ENCODE results near the gene SLC25A10. TPM values are rescaled to one million over a fixed set of nuclear protein-coding genes. Genes with fewer than 3 reads are reported as not detected.

Gene SLC25A10
- total and polyA plus RNA-seq, 2 of the 4 experiments (the other 2 are of a cell fraction), result 14.9 to 19.0 TPM

DNA sequence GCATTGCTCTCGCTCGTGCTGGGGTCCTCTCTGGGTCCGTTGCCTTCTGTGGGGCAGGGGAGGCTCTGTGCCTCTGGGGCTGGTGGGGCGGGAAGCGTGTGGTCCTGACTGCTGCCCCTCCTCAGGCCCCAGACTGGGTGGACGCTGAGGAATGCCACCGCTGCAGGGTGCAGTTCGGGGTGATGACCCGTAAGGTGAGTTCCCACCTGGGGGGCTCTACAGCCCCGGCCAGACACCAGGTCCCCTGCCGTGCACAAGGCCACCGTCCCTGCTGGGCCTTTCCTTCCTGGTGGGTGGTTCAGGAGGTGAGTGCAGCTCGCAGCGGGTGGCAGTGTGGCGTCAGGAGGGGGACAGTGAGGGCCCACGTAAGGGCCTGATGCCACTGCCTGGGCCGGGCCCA, 21.5 kb upstream of the SLC25A10 start:
- in situ Hi-C loops (cut with MboI; ENCODE audit: low sequenced_read_pairs), result no loop called here
- no peak overlapping the region for H2BK20ac ChIP-seq (ENCODE audit: low read depth, low read length)

More for the DNA sequence above, 21.5 kb upstream of the SLC25A10 start:
- H3K4me2 ChIP-seq (ENCODE audit: low read depth, low read length), result no peak overlapping the region
- H3K9me3 ChIP-seq (ENCODE audit: control insufficient read depth, insufficient read depth, low read length), result no peaks in the 10 kb centered on the region
- no peak overlapping the region for H2BK120ac ChIP-seq (ENCODE audit: low read depth, low read length)
- no peak overlapping the region for H4K8ac ChIP-seq (ENCODE audit: low read depth in 2 of 2, low read length in 2 of 2)
- H4K91ac ChIP-seq (ENCODE audit: insufficient read depth, low read depth, low read length), result no peak overlapping the region
- no peak overlapping the region for H4K5ac ChIP-seq (ENCODE audit: low read depth, low read length)
- dilution Hi-C loops (cut with HindIII; ENCODE audit: low sequenced_read_pairs, unreplicated experiment) (no loop called here), intact Hi-C loops (cut with micrococcal nuclease) (no loop called here)
- ATAC-seq (ENCODE audit: low read depth), result no peak
- no peak overlapping the region for H3K4me3 ChIP-seq (ENCODE audit: insufficient read depth, low read depth, low read length)
- no peak overlapping the region for H3K27ac ChIP-seq (ENCODE audit: insufficient read depth, low read length)
- no peak overlapping the region for H3K14ac ChIP-seq (replicated peaks; ENCODE audit: low read depth, low read length)
- TF ChIP-seq FOS (IDR thresholded peaks at IDR 0.05; ENCODE audit: low read depth, low read length) (no peak), RFX5 (IDR thresholded peaks at IDR 0.05; ENCODE audit: low read depth, low read length) (no peak), CHD1 (IDR thresholded peaks at IDR 0.05; ENCODE audit: low read depth, low read length) (no peak)
- TF ChIP-seq, protein P1, sequence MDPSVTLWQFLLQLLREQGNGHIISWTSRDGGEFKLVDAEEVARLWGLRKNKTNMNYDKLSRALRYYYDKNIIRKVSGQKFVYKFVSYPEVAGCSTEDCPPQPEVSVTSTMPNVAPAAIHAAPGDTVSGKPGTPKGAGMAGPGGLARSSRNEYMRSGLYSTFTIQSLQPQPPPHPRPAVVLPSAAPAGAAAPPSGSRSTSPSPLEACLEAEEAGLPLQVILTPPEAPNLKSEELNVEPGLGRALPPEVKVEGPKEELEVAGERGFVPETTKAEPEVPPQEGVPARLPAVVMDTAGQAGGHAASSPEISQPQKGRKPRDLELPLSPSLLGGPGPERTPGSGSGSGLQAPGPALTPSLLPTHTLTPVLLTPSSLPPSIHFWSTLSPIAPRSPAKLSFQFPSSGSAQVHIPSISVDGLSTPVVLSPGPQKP (IDR thresholded peaks at IDR 0.05; ENCODE audit: borderline replicate concordance, low read depth, low read length), result no peak
- no peak overlapping the region for H2AK9ac ChIP-seq (replicated peaks; ENCODE audit: low read depth, low read length, poor library complexity)
- peaks cover 92% of the 10 kb centered on the region for H3K36me3 ChIP-seq (ENCODE audit: control insufficient read depth, insufficient read depth, low read length)
- no peak overlapping the region for H2AFZ ChIP-seq (replicated peaks; ENCODE audit: low read length, poor library complexity)
- no peak overlapping the region for H3K56ac ChIP-seq (ENCODE audit: extremely low read depth, insufficient read depth, low read length)
- no peaks in the 10 kb centered on the region for H3K27me3 ChIP-seq (ENCODE audit: control insufficient read depth, insufficient read depth, low read length)
- no peak overlapping the region for H2AK5ac ChIP-seq (ENCODE audit: low read depth, low read length)
- DNase-seq, result no peak
- ChIA-PET POLR2A (ENCODE audit: unreplicated experiment) (no interaction called here), CTCF (no interaction called here)
- peaks cover under 1% of the 10 kb centered on the region for H3K4me1 ChIP-seq (ENCODE audit: control insufficient read depth, insufficient read depth, low read length)
- peaks cover 87% of the 10 kb centered on the region for H4K20me1 ChIP-seq (ENCODE audit: insufficient read depth, low read length)
- H3K23ac ChIP-seq (ENCODE audit: low read depth, low read length), result no peak overlapping the region
- no peak overlapping the region for H3K9ac ChIP-seq (ENCODE audit: low read depth, low read length)
- H2BK5ac ChIP-seq (ENCODE audit: low read depth, low read length, poor library complexity, severe bottlenecking), result no peak overlapping the region
- H3K4ac ChIP-seq (ENCODE audit: low read depth, low read length), result no peak overlapping the region
- H3K9me1 ChIP-seq (ENCODE audit: insufficient read depth, low read length), result no peaks in the 10 kb centered on the region; the same call in 1 of the 2 replicates
- WGBS, 2 experiments (ENCODE audit: extremely low coverage in 2 of 2, insufficient read length in 1 of 2), result 85% methylated on average over 4 of the region's 17 CpGs; no CpG with 5 or more reads in 1 of the 2 experiments
- H3K18ac ChIP-seq (ENCODE audit: low read depth, low read length), result no peak overlapping the region
- H2BK15ac ChIP-seq (ENCODE audit: low read depth, low read length), result no peak overlapping the region
- H3K79me1 ChIP-seq (ENCODE audit: low read depth in 1 of 2, low read length in 2 of 2), result peaks cover 10 to 51% of the 10 kb centered on the region in 2 experiments
- no TSS peak for BruUV-seq (replicated peaks)

Measured in IMR-90 (cell line).